Fibroblast of skin of left biceps (primary cell): ENCODE data around the gene RAPH1.
A peak's percentile ranks its signal among the peaks of the same experiment; 100 is the strongest.
"Not testable (repeated sequence)": the region's sequence is repeated elsewhere in the genome, so short reads cannot be mapped to it uniquely, and the experiment has no call there.

Experiments used
- DNase-seq, 2 experiments: peaks; one replicate each; pipeline ENCODE4 v3.0.0-alpha.2; 2013; ENCODE audit warnings: low read depth in 2 of 2

The RAPH1 gene

GRCh38 chr2:203548887-203549286 is 13.8 kb upstream of the RAPH1 start:
- DNase-seq = no peak

DNA sequence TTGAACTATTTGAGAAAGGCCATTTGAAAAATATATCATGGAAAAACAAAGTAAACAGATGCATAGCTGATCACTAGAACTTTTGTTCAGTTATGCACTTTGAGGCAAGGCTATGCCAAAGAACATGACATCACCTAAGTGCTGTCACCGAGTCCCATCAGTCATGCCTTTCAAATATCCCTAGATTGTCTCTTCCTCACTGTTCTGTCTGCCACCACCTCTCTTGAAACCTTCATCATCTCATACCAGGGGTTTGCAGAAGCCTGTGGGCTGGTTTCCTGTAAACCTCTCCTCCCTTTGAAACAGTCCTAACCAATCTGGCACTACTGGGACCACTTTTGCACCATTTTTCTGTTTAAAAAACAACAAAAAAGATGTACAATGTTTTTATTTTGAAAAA is 12.3 kb upstream of the RAPH1 start:
- no peak for DNase-seq

GRCh38 chr2:203544402-203544801 is 9.3 kb upstream of the RAPH1 start:
- no peak for DNase-seq

DNA sequence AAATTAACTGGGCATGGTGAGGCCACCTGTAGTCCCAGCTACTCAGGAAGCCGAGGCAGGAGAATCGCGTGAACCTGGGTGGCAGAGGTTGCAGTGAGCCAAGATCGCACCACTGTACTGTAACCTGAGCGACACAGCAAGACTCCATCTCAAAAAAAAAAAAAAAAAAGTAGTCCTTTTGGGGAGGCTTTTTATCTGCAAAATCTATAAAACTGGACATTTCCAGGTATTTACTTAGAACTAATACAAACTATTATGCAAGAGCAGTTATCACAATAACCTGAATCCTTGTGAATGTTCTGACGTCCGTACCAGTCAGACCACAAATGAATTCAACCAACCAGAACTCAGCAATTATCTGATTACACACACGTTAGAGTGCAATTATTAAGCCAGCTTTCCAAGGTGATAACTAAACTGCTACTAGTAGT is 8.8 kb upstream of the RAPH1 start:
- DNase-seq = no peak

DNA sequence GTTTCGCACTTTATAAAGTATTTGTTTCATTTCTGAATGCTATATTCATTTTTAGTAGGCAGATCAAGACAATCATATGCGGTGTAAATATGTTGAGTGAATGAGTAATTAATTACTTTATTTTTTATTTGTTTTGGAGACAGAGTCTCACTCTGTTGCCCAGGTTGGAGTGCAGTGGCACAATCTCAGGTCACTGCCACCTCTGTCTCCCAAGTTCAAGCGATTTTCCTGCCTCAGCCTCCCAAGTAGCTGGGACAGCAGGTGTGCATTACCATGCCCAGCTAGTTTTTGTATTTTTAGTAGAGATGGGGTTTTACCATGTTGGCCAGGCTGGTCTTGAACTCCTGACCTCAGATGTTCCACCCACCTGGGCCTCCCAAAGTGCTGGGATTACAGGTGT is 5.5 kb upstream of the RAPH1 start:
- DNase-seq = not testable (repeated sequence)

DNA sequence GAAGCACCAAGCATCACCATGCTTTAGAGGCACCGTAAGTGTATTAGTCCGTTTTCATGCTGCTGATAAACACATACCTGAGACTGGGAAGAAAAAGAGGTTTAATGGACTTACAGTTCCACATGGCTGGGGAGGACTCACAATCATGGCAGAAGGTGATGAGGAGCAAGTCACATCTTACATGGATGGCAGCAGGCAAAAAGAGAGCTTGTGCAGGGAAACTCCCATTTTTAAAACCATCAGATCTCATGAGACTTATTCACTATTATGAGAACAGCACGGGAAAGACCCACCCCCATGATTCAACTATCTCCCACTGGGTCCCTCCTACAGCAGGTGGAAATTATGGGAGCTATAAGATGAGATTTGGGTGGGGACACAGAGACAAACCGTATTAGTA is 3.1 kb upstream of the RAPH1 start:
- DNase-seq = not testable (repeated sequence)

DNA sequence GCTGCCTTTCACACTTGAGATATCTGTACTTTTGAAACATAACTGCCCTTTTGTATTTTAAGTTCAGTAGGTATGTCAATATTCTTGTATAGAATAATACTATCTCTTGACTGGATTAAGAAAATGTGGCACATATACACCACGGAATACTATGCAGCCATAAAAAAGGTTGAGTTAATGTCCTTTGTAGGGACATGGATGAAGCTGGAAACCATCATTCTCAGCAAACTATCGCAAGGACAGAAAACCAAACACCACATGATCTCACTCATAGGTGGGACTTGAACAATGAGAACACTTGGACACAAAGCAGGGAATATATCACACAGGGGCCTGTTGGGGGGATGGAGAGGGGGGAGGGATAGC is 1.5 kb upstream of the RAPH1 start:
- DNase-seq = not testable (repeated sequence)

DNA sequence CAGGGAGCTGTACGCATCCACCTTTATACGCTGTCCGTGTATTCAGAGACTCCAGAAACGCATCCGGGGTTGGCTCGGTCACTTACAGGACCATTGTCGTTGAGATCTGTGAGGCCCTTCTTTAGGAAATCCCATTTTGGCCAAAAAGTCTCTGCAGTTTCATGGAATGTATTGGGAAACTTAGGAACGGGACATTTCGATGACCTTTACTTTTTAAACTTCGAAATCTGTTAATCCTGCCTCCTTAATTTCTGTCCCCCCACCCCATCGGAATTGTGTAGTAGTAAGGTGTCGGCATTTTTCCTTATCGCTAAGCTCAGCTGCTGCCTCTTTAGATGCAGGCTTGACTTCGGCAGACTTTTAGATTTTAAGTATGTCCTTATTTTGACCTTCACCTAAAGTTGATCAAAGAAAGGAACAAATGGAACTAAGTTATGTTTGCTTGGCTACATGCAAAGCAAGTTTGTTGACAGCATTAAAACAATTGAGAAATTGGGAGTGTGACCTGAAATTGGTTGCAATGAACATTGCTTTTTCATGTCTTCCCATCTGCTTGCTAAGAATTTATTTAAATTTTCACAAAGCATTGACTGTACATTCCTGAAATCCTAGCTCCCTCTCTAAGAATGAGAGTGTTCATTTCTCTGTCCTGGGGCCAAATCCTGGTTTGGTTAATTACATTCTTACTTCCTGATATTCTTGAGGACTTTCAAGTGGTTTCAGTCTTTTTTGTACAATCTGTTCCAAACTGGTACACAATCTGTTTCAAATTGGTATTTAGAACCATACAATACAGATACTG is 884 bp upstream of the RAPH1 start:
- DNase-seq = no peak

- DNase-seq = no peak
Observed at GRCh38 chr2:203534621-203535077, 452 bp downstream of the RAPH1 start.

DNA sequence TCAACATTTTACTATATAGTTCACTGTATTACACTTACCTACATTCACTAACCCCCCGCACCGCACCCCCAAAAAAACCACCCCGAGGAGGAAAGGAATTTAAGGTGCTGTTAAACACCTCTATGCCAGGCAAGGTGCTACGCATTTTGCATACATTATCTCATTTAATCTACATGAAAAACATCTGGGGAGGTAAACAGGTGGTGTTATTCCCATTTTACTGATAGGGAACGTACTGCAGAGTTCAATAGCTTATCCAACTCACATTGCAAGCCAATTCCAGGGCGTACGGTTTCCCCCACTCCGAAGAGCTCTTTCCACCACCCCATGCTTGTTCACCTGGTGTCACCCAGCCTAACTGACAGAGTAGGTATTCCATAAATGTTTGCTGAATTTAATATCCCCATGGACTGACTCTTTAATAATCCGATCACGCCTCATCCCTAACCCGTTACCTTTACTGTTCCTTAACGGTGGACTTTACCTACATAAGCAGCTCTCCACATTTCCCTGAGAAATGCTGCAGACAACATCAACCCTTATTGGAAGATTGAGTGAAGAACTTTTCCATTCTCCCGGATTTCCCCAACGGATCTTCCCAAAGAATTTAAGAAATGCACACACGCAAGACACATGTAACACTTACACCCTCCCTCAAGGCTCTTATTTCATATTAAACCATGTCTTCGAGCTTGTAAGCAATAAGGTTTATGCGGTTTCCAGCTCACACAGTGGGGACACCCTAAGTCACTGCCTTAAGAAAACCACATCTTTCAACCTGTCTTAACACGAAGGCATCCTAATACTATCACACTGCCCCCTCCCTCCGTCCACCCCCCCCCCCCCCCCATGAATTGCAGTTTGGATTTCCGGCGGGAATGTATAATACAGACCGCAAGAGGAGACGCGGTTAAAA is 1.2 kb downstream of the RAPH1 start:
- peak; percentile 59 for DNase-seq

DNA sequence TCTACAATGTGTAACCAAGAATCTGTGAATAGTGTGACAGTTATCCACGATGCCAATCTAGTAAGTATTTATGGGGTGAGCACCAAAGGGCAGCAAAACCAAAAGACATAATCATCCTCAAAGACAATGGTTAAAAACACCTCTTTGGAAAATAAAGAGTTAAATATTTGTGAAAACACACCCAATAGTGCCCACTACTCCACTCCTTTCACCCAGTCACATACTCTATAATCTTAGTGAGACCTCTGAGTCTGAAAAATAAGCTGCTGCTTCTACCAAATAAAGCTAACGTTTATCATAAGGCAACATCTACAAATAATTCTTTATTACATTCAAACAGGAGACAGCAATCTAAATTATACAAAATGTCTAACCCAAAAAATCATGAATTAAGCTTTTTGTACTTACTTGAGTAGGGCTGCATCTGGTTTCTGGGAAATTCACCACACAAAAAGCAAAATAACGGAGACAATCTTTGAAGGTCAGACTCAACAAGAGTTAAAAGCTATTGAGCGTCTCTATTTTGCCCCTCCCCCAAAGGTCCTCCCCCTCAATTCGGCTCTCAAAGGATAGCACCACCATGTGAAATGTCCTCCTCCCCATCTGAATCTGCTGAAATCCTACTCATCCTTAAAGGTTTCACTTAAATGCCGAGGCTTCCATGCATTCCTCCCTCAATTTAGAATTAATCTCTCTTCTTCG is 2.0 kb downstream of the RAPH1 start:
- DNase-seq = no peak

DNA sequence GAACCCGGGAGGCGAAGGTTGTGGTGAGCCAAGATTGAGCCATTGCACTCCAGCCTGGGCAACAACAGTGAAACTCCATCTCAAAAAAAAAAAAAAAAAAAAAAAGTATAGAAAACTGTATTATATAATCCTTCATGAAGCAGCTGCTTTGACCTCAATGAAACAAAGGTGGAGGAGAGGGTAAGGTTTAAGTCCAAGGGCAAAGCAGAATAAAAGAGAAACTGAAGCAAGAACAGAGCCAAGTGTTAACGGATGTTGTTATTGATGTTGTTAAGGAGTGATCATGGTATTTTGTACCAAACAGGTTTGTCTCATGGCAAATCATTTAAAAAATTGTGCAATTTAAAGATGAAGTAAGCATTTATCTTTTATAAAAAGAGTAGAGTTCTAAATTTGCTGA is 7.4 kb downstream of the RAPH1 start:
- no peak for DNase-seq

DNA sequence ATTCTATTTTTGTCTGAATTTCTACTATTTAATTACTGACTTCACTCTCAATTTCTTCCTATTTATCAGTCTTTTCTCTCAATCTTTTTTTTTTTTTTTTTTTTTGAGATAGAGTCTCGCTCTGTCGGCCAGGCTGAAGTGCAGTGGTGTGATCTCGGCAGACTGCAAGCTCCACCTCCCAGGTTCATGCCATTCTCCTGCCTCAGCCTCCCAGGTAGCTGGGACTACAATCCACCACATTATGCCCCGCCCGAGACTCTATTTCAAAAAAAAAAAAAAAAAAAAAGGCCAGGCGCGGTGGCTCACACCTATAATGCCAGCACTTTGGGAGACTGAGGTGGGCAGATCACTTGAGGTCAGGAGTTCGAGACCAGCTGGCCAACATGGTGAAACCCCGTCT is 21.8 kb downstream of the RAPH1 start:
- not testable (repeated sequence) for DNase-seq

- DNase-seq = peak in 1 of 2 experiments; percentile 18
Observed at GRCh38 chr2:203510941-203511305, 24.2 kb downstream of the RAPH1 start.

DNA sequence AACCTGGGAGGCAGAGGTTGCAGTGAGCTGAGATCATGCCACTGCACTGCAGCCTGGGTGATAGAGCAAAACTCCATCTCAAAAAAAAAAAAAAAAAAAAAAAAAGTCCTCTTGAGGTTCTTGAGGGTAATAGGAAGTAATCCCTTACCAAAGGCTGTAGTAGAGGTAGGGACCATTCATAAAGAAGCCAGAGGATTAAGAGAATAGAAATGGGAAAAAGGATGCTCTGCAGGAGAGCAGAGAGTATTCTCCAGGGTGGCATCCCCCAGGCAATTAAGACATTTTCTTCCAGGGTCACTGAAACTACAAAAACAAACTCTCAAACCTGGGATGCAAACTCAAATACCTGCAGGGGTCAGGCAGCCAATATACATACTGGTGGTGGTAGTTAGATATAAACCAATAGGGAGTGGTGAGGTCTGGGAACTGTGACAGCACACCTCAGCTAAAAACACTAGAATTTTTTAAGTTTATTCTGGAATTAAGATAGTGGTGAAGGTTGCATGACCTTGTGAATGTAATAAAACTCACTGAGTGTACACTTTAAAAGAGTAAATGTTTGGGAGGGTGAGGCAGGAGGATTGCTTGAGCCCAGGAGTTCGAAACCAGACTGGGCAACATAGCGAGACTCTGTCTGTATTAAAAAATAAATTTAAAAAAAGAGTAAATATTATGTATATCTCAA is 24.7 kb downstream of the RAPH1 start:
- no peak for DNase-seq

GRCh38 chr2:203503460-203503859 is 31.6 kb downstream of the RAPH1 start:
- DNase-seq = not testable (repeated sequence)

GRCh38 chr2:203501873-203502272 is 33.2 kb downstream of the RAPH1 start:
- DNase-seq = no peak

- no peak for DNase-seq
Observed at GRCh38 chr2:203500951-203501350, 34.1 kb downstream of the RAPH1 start.

DNA sequence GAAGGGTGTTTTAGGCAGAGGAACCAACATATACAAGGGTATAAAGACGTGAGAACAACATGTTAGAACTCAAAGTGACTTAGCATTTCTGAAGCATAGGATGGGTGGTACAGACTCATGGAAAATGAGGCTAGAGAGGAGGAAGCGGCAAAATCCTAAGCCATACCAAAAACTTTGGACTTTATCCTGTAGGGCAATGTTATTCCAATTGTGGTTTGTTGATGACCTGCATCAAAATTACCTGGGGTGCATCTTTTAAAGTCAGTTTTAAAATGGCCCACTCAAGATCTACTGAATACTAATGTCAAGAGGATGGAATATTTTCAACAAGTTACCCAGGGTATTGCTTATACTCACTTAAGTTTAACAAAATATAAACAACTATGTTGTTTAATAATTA is 34.8 kb downstream of the RAPH1 start:
- no peak for DNase-seq

DNA sequence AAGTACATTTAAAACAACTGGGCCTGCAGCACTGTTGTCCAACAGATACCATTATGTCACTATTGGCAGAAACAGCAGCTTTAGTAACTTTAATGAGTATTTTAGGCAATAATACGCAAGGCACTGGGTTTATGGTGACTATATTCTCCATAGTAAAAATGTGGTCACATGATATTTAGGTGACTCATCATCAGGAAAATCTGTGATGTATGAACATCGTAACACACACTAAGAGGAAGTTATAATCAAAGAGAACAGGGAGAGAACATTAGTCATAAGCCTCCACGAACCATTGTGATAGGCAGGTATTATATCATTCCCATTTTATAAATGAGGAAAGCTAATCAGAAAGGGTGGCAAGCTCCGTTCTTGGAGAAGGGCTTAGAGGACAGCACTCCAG is 36.9 kb downstream of the RAPH1 start:
- DNase-seq = peak; percentile 21 to 33

DNA sequence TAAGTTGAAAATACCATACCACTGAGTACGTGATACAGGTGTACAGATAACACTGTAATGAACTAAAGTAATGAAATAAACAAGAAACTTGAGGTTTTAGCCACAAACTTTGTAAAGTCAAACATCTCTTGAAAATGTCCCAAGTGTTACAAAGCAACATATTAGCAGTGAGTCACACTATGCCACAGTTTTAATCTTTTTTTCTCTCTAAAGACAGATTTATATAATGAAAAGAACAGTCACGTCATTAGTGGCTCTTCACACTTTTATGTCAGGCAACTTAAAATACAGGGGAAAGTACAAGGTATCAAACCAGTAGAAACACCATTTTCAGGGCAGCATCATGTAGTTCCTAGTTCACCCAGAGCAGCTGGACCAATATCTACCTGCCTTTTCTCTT is 42.1 kb downstream of the RAPH1 start:
- DNase-seq = no peak

- no peak for DNase-seq
Observed at GRCh38 chr2:203490391-203490790, 44.7 kb downstream of the RAPH1 start.
